Measurements from ENCODE around the gene TRIM31. TPM values are rescaled to one million over a fixed set of nuclear protein-coding genes. Genes with fewer than 3 reads are reported as not detected.
A peak's percentile ranks its signal among the peaks of the same experiment; 100 is the strongest.

The TRIM31 gene
- total RNA-seq: not detected in 2 replicates
- not detected for polyA plus RNA-seq (2012)

GRCh38 chr6:30113003-30113759 is at the start of gene TRIM31:
TRIM31 (minus strand) TSS chr6:30113090; CDS start chr6:30112805, 285 bp downstream.
- no peak for DNase-seq (ENCODE audit: low read depth)

DNA sequence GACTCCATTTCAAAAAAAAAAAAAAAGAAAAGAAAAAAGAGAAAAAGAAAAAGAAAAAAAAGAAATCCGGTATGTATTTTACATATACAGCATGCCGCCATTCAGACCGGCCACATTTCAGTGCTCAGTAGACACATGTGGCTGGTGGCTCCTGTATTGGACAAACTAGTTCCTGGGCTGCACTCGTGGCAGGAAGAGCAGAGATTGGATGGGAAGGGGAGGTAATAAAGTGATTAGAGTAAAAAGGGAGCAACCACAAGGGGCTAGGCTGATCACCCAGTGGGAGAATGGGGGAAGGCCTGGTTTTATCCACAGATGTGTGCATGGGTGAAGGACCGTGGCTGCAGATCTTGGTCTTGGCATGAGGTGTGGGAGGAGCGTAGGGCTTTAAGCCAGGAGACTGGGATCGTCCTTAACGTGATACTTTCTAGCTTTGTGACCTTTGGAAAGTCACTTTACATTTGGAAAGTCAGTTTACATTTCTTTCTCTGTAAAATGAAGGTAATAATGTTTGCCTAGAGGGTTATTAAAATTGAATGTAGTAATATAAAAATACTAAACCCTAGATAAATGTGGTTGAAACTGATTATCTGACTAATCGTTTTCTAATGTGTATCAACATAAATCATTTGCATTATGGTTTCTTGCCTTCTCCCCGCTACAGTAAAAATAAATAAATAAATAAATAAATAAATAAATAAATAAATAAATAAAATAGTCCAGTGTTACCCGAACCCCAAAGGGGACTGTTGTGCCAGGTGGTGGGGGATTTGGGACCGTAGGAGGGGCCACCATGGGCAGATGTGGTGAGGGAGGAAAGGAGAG is 49.6 kb upstream of the TRIM31 start:
- no peak for DNase-seq (ENCODE audit: low read depth)

- no peak for DNase-seq (ENCODE audit: low read depth)
Measured at GRCh38 chr6:30160785-30161531, 48.1 kb upstream of the TRIM31 start, which contains the start of gene TRIM10. TRIM10 (minus strand) TSS chr6:30161211; CDS start chr6:30160858, 353 bp downstream.

DNA sequence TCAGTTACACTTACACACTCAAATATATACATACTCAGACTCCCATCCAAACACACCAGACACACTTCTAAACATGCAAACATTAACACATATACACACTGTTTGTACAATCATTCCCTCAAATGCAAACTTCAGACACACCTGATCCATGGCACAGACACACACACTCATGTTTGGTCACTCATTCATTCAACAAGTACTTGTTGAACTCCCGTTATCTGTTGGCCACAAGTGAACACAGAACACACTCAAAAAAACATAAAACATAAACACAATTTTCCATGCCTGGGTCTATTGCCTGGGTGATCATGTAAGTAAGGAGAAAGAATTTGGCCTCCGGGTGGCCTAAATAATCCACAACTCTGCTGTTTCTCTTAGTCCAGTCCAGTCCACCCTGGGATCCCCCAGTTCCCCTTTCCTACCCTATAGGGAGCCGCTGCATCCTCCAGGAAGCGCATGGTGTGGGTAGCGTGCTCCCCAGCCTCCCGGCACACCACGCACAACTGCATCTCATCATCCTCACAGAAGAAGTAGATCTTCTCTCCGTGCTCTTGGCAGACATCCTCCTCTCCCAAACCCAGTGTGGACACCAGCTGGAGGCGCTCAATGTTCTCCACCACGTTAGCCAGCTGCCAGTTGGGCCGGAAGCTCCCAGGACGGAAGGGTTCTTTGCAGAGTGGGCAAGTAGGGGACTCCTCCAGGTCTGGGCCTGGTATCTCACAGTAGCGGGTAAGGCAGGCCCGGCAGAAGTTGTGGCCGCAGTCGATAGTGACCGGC is 47.3 kb upstream of the TRIM31 start:
- DNase-seq (ENCODE audit: low read depth): no peak

- no peak for DNase-seq (ENCODE audit: low read depth)
Measured at GRCh38 chr6:30158475-30159040, 45.7 kb upstream of the TRIM31 start.

- DNase-seq (ENCODE audit: low read depth): no peak
Measured at GRCh38 chr6:30157999-30158398, 45.1 kb upstream of the TRIM31 start.

- DNase-seq (ENCODE audit: low read depth): no peak
Measured at GRCh38 chr6:30157581-30157980, 44.7 kb upstream of the TRIM31 start.

DNA sequence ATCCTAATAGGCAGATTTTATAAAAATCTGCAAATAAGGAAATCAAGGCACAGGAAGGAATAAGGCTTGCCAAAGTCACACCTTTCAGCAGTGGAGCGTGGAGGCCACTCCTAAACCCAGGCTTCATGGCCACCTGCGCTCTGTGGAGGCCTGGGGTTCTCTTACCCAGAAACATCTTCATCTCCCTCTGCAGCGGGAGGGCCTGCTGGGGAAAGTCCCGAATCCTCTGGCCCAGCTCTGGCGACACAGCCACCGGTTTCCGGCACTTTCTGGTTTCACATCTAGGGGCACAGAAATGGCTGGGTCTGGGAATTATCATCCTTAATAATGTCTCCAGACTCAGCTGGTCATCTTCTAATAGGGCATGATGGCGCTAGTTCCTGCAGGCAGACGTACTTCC is 43.9 kb upstream of the TRIM31 start:
- DNase-seq (ENCODE audit: low read depth): no peak

GRCh38 chr6:30156262-30156599 is 43.3 kb upstream of the TRIM31 start:
- peak; percentile 45 for DNase-seq (ENCODE audit: low read depth)

DNA sequence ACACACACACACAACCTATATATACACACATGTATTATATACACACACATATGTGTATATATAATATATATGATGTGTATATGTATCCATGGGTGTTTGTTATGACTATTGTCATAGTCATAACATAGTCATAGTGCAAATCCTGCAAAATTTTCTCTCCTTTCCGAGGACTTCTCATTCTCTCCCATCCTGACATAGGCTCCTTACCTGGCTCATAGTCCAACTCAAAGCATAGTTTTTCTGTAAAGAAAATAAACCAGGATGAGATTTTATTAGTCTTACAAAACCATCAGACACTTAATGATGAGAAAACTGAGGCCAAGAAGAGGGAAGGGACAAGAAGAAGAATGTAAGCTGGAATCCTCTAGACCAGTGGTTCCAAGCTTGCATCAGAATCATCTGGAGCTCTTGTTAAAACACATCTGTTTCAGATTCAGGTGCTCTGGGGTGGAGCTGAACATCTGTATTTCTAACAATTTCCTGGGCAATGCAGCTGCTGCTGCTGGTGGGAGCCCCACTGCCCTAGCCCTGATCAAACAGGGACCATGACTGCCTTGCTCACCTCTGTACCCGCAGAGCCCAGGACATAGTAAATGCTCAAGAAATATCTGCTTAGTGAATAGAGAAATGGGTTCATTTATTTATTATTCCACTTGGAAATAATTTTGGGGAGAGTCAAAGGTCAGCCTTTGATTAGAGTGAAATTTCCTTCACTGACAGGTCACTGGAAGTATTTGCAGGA is 42.8 kb upstream of the TRIM31 start:
- no peak for DNase-seq (ENCODE audit: low read depth)

DNA sequence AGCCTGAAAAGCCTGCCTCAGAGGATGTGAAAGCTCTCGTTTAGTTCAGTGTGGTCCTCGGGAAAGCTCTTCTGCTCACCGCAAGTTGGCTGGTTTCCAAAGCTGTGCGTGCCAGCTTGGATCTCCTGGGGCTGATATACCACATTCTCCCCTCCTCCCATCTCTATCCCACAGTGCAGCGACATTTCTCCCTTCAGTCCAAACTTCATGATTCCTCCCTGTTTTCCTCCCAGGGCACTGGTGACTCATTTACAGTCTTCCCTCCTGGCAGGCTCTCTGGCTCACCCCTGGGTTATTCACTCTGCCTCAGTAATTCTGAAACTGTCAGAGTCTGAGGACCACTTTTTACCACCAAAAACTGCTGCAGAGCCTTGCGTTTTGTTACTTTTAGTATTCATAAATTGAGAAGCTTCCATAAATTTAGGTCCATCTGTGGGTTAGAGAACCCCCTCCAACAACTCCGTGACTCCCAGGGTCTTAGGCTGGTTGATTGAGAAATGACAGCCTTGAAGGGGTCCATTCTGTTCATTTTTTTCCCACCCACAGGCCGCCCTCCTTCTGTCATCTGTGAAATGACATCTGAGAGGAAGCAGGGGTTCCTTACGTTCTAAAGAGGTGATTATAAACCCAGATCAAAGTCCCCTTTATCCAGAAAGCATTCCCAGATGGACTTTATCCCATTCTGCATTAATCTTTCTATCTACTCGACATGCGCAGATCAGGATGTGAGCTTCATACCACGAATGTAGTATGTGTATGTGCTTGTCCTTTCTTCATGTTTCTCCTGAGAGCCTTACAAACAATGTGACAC is 42.0 kb upstream of the TRIM31 start:
- peak; percentile 71 for DNase-seq (ENCODE audit: low read depth)

DNA sequence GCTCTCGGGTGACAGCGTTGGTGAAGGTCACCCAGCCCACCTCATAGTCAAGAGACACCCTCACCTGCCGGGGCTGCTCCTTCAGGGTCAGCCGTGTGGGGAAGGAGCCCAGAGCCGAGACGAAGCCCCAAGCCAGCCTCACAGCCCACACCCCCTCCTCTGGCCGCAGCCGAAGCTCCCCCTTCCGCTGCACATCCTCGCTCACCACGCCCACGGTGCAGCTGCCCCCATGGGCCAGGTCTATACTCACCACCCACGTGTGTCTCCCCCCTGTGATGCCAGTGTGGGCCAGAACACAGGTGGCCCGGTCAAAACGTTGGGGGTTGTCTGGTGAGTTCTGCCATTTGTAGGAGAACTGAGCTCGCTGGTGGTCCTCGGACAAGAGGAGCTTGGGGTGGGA is 41.2 kb upstream of the TRIM31 start:
- DNase-seq (ENCODE audit: low read depth): no peak

- DNase-seq (ENCODE audit: low read depth): no peak
Measured at GRCh38 chr6:30152910-30153610, 40.2 kb upstream of the TRIM31 start.

DNA sequence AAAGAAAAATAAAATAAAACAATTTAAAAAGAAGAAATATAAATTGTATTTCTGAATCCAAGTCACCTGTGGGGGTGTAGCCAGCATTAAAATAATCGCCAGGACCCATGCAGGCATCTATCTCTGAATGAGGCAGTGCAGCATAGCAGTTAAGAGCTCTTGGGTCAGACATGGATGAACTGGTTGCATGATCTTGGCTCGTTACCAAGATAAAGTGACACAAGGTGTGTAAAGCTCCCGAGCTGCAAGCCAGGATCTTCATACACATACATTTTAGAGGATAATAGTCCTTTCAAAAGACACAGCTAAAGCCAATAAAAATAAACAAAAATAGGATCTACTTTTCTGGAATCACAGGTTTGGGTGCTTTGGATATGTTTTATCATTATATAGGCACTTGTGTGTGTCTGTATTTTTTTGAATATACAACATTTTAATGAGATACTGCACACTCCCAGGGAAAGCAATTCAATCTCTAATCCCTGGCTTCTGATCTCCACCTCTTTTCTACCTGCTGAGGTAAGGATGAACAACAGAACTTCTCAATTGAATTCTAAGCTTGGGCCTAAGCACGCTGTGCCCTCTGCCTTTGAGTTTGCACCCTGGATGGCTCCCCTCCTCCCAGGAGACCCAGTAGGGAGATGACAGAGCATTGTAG is 39.3 kb upstream of the TRIM31 start:
- DNase-seq (ENCODE audit: low read depth): no peak

DNA sequence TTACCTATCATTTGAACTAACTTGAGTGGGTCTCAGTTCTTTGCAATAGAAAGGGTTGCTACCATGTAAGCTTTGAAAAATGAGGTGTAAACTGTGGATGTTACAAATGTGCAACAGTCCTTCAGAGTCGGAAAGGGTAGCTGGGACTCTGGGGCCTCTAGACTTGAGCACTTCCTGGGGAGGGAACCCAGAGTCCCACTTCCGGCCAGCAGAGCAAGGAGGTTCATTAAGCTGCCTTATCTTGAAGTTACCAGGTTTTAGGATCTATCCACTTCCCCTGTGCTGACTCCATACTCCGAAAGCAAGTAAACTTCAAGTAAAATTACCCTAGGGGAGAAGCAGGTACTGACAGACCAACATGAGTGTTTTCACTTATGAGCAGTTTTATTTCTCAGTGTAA is 38.7 kb upstream of the TRIM31 start:
- no peak for DNase-seq (ENCODE audit: low read depth)

- DNase-seq (ENCODE audit: low read depth): peak; percentile 94
Measured at GRCh38 chr6:30150671-30151395, 37.9 kb upstream of the TRIM31 start.

DNA sequence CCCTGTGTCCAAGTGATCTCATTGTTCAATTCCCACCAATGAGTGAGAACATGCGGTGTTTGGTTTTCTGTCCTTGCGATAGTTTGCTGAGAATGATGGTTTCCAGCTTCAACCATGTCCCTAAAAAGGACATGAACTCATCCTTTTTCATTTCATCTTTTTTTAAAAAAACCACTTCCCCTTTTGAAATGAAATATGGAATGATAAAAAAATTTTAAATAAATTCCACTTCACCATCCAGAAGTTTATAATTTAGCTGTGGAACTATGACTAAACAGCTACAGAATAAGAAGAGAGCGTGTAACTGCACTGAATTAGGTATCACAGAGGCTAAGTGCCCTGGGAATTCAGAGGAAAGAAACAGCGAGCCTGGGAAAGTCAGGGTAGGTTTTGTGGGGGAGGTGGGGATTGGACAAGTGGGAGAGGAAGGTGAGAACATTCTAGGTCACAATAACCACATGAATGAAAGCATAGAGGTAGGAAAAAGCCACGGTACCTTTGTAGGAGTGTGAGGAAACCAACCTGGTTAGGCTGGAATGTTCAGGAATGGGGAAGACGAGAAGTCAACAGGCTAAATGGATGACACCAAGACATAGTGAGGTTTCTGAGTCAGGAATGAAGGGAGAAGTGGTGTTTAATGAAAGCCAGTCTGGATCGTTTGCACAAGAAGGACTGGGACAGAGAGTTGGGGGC is 37.1 kb upstream of the TRIM31 start:
- DNase-seq (ENCODE audit: low read depth): no peak

Measured in myocyte (in vitro differentiated cells).